CD4-positive, alpha-beta T cell treated with Interleukin-15 for 1 hour (primary cell): Measurements from ENCODE around the gene FCSK.
"Not testable (repeated sequence)": the region's sequence is repeated elsewhere in the genome, so short reads cannot be mapped to it uniquely, and the experiment has no call there.

Experiments used
- DNase-seq: peaks from one replicate; pipeline ENCODE4 v3.0.0-alpha.2; 2020

The FCSK gene

GRCh38 chr16:70432723-70433457, 21.5 kb upstream of the FCSK start:
- no peak for DNase-seq

DNA sequence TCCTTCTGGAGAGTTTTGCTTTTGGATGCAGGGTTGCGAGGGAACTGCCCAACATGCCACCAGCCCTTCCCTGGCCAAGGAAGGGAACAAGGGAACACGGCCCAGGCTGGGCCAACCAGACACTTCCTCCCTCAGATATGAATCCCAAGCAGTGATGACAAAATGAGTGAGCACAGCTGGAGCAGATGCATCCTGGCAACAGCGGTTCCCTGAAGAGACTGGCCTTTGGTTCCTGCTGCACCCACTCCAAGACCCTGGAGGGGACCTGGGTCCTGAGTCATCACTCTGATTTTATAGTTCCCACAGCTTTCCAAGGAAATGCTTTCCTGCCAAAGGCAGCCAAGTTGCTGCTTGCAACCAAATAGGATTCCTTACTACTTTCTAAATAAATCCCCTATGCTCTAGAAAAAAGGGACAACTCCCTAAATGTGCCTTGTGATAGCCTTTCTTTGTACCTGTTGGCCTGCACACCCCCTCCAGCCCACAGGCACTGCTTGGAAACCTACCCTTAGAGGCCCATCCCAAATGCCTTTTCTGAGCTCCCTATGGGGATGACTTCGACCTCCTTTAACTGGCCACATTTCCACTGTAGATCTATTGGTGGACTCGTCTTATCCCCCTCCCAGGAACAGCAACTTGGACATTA, 20.8 kb upstream of the FCSK start:
- no peak for DNase-seq

DNA sequence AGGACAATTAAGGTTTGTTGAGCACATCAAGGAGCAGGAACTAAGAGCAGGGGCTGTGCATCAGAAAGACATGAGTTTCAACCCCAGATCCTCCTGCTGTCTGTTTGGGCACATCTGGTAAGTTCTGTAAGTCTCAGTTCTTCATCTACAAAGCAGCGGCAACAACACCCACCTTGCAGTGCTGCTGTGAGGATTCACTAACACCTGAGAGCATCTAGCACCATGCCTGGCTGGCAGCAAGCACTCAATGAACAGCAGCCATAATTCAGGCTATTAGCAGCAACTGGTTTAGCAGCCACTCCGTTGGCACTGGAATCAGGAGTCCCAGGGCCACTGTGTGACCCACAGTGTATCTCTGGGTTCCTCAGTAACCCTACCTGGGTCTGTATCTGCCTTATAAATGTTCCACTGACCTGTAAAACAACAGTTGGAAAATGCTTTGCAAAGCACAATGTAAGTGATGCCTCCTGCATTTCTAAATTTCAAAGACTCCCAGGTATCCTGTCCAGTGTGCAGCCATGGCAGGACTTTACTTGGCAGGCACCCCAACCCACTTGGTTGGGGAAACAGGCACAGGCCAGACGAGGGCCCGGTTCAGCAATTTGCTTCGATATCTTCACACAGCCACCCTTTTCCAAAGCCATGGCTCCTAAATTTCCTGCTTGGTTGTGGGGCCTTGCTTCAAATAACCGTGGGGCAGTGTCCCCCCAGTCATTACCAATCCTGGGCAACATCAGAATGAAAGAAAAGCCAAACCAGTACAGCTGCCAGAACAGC, 19.7 kb upstream of the FCSK start:
- no peak for DNase-seq

DNA sequence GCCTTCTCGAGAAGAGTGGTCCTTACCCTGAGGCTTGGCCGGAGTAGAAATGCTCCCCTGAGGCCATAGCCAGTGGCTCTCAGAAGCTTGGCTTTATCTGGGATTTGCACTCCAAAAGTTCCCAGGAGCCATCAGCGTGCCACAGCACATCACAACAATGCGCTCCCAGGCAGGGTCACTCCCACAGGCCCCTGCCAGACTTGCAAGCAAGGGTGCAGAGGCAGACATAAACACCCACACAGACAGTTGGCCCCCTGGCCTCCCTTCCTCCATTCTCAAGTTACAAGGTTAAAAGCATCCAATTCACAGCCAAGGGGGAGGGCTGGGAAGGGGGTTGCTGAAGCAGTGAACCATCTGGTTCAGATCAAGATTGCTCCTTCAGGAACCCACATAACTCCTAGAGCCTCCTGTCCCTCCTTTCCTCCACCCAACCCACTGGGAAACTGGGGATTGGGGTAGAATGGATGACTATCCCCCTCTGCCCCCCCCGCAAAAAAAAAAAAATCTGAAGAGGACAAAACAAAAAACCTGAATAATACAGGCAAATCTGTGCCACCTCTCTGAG, 17.3 kb upstream of the FCSK start:
- DNase-seq = no peak

- DNase-seq = no peak
These were observed 16.5 kb upstream of the FCSK start for GRCh38 chr16:70437582-70438557.

DNA sequence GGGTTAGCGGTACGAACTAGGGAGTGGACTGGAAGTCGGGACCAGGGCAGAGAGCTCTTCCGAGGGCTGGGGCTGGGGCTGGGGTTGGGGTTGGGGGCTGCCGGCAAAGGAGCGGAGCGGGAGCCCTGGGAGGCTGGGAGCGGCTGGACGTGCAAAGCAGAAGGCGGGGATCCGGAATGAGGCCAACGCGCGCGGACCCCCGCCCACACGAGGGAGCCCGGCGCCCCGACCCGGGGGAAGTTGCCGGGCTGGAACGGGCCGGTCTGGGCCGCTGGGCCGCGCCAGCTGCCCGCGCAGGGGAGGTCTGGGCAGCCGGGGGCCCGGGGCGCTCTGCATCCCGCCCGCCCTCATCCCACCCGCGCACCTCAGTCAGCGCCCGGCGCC, 15.8 kb upstream of the FCSK start:
- no peak for DNase-seq

GRCh38 chr16:70438969-70439862, 15.2 kb upstream of the FCSK start, which contains the start of gene ST3GAL2:
Gene ST3GAL2, minus strand, starts transcription at chr16:70439100. Its CDS starts 40,570 bp downstream, at chr16:70398530.
- peak; percentile 96 for DNase-seq

- DNase-seq = no peak
These were observed 14.2 kb upstream of the FCSK start for GRCh38 chr16:70440009-70440692.

- no peak for DNase-seq
These were observed 12.9 kb upstream of the FCSK start for GRCh38 chr16:70441406-70441990.

GRCh38 chr16:70442344-70442743, 12.1 kb upstream of the FCSK start:
- DNase-seq = no peak

DNA sequence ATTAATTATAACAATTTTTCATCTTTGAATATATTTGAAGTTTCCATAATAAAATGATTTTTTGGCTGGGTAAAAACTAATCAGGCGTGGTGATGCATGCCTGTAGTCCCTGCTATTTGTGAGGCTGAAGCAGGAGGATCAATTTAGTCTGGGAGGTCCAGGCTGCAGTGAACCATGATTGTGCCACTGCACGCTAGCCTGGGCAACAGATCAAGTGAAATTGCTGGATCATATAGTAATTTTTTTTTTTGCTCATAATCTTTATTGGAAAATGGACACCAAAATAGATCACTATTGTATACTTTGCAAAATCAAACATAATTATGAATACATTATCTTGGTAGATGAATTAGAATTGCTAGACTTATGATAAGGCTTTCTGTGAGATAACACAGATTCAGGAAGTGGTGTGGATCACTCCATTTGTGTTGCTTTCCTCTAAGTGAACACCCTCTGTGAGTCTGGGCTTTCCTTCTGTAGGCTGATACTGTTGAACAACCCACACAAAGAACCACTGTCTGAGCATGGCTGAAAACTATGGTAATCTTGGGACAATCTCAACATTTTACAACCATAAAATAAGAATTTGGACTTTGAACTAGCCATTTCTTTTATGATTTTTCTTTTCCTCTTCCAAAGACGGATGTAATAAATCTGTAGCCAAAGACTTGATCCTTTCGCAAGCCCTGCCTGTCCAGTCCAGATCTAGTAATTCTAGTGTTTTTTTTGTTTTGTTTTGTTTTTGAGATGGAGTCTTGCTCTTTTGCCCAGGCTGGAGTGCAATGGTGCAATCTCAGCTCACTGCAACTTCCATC, 9.9 kb upstream of the FCSK start:
- DNase-seq = no peak

GRCh38 chr16:70448075-70448474, 6.3 kb upstream of the FCSK start:
- no peak for DNase-seq

DNA sequence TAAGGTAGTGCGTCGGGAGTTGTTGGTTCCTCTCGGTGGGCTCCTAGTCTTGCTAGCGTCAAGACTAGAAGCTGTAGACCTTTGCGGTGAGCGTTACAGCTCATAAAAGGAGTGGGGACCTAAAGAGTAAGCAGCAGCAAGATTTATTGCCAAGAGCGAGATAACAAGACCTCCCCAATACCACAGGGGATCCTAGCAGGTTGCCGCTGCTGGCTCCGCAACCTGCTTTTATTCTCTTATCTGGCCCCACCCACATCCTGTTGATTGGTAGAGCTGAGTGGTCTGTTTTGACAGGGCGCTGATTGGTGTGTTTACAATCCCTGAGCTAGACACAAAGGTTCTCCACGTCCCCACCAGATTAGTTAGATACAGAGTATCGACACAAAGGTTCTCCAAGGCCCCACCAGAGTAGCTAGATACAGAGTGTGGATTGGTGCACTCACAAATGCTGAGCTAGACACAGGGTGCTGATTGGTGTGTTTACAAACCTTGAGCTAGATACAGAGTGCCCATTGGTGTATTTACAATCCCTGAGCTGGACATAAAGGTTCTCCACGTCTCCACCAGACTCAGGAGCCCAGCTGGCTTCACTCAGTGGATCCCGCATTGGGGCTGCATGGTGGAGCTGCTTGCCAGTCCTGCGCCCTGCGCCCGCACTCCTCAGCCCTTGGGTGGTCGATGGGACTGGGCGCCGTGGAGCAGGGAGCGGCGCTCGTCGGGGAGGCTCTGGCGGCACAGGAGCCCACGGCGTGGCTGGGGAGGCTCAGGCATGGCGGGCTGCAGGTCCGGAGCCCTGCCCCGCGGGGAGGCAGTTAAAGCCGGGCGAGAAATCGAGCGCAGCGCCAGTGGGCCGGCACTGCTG, 4.0 kb upstream of the FCSK start:
- DNase-seq = not testable (repeated sequence)

- DNase-seq = not testable (repeated sequence)
These were observed 3.4 kb upstream of the FCSK start for GRCh38 chr16:70451004-70451340.

- no peak for DNase-seq
These were observed 1.1 kb upstream of the FCSK start for GRCh38 chr16:70453117-70453891.

DNA sequence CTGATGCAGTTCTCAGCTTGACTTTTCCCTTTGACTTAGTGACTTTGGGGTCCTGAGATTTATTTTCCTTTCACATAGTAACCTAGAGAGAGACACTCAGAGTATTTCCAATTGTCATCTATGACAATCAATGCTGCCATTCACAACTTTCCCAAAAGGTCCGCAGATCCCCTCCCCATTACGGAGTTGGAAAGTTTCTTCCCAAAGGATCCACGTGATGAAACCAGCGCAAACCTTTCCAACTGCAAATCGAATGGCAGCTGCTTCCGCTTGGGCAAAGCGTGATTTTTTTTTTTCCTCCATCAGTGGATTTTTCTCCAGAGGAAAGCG, 538 bp upstream of the FCSK start:
- DNase-seq = no peak

DNA sequence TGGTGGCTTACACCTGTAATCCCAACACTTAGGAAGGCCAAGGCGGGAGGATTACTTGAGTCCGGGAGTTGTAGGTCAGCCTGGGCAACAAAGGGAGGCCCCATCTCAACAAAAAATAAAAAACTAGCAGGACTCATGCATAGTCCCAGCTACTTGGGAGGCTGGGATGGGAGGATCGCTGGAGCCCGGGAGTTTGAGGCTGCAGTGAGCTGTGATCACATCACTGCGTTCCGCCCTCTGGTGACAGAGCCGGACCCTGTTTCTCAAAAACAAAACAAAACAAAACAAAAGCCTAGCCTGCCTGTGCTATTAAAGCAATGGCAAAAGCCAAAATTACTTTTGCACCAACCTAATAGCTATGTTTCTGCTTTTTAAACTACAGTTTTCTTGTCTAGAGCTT, 1.5 kb downstream of the FCSK start:
- no peak for DNase-seq
